Esophagus squamous epithelium (tissue), 4 donors: ENCODE results near the gene KCNK3.

Source experiments
- CTCF ChIP-seq, 6 experiments: fragments of 450-650 bp in 4 of 6; fragments of 200-600 bp in 2 of 6; sonication (generic) in 2 of 6; IDR thresholded peaks; one replicate each; pipeline ENCODE4 v1.5.1; 2016 to 2019; ENCODE audit warnings: antibody characterized with exemption in 6 of 6, mild to moderate bottlenecking in 4 of 6, moderate library complexity in 4 of 6
- POLR2A ChIP-seq, 4 donors: fragments of 450-650 bp; IDR thresholded peaks; one replicate each; pipeline ENCODE4 v1.6.1; 2017; ENCODE audit warnings: antibody characterized with exemption in 4 of 4, mild to moderate bottlenecking in 4 of 4, moderate library complexity in 3 of 4

GRCh38 chr2:26654061-26654340 lies 38.5 kb upstream of the KCNK3 start:
- TF ChIP-seq CTCF (IDR thresholded peaks at IDR 0.05) (no peak), POLR2A (IDR thresholded peaks at IDR 0.05) (no peak)
